NCI-H2196 (cell line): ENCODE results near the gene ETFB.

Source experiments
- DNase-seq: peaks from one replicate; lab custom pipeline; 2025; ENCODE audit not compliant: unreplicated experiment; lab: John Stamatoyannopoulos, UW

The ETFB gene

DNA sequence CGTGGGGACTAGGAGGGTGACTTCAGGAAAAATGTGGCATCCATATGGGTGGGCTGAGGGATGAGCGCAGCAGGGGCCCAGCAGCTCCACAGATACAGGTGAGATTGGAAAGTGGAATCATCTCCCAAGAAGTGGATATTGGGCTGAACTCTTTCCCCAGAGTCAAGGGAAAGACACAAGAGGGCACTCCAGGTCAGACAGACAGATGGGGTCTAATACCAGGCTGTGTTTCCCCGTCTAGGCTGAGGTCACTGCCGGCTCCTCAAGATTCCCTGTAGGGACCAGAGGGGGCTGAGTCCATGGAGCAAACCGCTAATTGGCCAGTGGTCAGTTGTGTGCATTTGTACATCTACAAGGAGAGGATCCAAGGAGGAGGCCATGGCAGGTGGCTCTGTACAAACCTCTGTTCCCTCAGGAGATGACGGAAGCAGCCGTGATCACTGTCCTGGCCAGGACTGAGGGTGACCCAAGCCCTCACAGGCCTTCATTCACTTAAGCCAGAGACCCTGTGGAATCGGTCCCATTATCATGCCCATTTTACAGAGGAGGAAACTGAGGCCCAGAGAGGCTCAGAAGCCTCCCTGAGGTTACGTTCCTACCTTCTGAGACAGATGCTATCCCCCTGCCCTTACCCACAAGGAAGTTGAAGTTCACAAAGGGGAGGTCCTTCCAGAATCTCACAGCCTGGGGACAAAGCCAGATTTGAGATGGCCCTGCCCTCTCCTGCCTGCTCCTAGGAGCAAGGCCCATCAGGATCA, 69.7 kb downstream of the ETFB start:
- no peak for DNase-seq

DNA sequence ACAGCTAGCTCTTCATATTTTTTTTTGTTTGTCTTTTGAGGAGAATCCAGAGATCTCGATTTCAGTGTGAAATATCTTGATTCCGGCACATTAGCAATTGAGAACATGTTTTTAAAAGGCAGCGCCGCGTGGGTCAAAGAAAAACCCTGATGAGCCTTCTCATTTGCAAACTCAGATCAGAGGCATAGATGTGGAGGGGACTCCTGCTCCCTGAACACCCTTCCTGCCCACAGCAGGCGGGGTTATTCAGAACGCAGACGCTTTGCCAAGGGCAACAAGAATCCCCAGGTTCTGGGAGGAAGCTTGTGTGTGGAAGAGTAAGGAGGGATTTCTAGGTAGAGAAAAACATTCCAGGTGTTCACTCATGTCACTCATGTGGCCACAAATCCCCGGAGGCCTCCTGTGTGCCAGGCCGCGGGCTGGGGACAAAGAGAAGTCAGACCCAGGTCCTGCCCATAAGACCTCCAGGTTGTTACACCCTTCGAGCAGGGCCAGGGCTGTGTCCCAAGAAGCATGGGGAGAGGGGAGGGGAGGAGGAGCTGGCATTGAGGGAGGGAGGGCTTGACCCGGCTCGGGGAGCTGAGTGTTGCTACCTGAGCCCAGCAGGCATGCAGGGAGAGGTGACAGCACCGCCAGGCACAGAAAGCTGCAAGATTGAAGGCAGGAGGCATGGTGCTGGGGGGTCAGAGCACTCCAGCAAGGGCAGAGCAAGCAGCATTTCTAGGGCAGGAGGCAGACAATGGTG, 70.6 kb downstream of the ETFB start:
- no peak for DNase-seq
